Stimulated activated CD8-positive, alpha-beta memory T cell treated with anti-CD3 and anti-CD28 coated beads, Interleukin-7, amount 100 ng/mL, for 4 hours (primary cell): ENCODE results near the gene ADAM12.

Experiments
- DNase-seq, 2 donors: peaks; one replicate each; pipeline ENCODE4 v3.0.0-alpha.2; 2020; ENCODE audit warnings: low read depth in 2 of 2

The ADAM12 gene, protein sequence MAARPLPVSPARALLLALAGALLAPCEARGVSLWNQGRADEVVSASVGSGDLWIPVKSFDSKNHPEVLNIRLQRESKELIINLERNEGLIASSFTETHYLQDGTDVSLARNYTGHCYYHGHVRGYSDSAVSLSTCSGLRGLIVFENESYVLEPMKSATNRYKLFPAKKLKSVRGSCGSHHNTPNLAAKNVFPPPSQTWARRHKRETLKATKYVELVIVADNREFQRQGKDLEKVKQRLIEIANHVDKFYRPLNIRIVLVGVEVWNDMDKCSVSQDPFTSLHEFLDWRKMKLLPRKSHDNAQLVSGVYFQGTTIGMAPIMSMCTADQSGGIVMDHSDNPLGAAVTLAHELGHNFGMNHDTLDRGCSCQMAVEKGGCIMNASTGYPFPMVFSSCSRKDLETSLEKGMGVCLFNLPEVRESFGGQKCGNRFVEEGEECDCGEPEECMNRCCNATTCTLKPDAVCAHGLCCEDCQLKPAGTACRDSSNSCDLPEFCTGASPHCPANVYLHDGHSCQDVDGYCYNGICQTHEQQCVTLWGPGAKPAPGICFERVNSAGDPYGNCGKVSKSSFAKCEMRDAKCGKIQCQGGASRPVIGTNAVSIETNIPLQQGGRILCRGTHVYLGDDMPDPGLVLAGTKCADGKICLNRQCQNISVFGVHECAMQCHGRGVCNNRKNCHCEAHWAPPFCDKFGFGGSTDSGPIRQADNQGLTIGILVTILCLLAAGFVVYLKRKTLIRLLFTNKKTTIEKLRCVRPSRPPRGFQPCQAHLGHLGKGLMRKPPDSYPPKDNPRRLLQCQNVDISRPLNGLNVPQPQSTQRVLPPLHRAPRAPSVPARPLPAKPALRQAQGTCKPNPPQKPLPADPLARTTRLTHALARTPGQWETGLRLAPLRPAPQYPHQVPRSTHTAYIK

DNA sequence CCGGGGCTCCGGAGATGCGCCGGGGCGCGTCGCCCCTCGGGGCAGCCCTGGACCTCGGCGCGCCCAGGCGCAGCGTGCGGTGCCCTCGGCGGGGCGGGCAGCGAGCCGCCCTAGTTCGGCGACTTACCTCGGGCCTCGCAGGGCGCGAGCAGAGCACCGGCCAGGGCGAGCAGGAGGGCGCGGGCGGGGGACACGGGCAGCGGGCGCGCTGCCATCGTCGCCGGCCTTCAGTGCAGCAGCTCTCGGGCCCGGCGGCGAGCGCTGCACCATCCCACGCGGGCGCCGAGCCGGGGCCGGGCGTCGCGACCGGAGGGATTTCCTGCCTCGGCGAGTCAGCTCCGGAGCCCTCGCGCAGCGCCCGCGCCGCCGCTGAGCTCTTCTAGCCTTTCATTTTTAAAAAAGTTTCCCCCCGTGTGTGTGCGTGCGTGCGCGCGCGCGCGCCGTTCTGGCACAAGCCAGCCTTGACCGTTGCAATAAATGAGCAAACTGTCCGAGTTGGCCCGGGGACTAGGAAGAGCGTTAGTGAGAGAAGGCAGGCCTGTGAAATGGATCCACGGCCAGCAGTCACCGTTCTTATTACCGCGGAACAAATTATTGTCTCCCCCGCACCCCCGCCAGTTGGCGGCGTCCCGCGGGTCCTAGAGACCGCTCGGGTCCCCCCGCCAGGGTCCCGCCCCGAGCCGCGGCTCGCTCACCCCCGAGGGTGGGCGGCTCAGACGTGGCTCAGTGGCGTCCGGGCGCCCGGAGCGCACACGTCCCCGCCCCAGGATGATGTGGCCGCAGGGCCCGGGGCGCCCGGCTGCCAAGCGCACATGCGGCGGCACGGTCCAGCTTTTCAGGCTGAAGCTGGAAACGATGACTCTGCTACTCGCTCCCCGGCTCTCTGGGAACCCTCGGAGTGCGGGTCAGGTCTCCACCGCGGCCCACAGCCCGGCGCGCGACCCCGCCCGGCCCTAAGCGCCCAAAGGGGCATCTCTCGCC lies at the start of gene ADAM12:
TSS of gene ADAM12 (minus strand) at position 547 of the 981 bp plus-strand sequence. CDS start at position 215, 332 bp downstream.
- no peak for DNase-seq

DNA sequence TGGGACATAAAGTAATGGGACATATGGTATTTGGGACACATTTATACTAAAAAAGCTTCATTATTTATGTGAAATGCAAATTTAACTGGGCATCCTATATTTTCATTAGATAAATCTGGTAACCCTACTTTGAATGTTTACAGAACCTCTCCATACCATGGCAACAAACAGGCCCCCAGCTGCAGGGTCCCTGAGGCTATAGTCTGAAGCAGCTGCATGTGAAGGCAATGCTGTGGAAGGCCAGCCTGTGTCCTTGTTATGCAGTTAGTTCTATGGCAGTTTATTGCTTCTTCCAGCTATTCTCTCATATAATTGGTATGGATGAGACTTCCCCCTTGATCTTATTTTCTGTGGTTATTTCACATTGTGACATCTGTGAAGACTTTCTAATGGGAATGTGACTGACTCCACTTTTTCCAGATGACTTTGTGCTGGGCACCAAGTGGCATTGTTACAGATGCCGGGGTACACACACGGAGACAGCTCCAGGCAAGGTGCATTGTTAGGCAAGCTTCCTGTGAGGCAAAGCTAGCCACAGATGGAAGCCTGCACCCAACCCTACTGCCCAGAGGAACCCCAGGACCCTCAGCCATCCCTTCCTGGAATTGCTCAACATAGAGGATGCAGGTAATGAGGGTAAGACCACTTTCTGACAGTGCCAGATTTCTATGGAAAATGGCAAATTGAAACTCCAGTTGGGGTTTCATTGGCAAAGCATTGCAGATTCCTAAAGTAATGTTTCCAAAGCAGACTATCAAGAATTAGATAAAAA lies 49.5 kb upstream of the ADAM12 start:
- DNase-seq, result no peak

DNA sequence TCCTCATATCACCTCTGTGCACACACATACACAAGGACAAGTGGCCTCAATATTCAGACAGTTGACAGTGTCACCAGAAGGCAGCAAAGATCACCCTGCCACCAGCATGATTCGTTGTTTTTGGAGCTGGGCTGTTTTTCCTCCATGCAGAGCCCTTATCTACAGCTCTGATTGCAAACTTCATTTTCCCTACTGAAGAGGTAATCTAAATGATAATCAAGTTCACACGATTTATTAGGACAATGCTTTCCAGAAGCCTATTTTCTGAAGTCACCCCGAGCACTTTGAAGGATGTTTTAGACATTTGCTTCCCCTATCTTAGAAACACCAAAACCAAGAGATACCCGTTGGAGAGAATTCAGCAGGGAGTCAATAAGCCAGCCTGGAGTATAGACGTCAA lies 46.0 kb upstream of the ADAM12 start:
- DNase-seq, result no peak

DNA sequence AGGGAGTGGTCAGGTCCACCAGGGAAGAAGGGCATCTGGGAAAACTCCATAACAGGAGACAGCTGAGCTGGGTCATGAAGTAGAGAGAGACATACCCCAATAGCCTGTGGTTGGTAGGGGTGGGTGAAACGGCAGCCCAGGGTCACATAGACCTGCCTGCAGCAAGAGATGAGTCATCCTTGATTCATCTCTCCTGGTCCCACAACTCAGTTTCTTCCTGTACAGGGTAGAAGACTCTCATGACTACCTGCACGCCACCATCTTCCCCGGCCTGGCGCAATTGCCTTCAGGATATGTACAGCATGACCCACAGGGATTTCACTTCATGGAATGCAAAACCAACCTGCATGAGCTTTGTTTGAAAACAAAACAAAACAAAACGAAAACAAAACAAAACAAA lies 45.1 kb upstream of the ADAM12 start:
- no peak for DNase-seq

DNA sequence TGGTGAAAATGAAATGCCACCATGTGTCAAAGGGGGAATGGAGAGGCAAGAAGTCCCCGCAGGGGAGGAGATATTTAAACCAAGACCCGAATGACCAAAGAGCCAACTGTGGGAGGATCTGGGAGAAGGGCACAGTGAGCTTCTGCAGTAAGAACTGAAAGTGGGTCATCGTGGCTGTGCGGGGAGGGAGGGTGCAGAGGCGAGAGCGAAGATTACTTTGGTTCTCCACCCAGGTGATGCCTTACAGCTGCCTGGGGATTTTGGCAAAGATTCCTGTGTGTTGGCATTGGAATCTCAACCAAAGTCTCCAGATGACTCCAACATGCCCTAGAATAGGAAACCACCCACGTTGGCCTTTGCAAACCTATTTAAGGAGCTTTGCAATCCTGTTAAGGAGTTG lies 44.2 kb upstream of the ADAM12 start:
- no peak for DNase-seq

DNA sequence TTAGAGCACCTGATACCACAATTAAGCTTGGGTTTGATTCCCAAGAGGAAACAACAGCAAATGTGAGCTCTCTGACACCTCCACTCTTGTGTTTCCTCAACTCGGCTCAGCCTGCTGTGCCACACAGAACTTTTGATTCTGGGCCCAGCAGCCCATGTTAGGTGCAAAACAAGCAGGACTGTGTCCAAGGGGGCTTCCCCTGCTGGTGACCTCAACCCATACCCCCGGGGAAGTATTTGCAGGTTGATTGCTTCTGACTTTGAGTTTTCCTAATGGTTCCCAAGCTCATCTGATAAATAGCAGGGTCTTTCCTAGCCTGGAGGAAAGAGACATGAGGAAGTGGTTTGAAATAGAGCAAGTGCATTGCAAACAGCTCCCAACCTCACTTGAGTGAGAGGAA lies 43.5 kb upstream of the ADAM12 start:
- DNase-seq, result no peak

DNA sequence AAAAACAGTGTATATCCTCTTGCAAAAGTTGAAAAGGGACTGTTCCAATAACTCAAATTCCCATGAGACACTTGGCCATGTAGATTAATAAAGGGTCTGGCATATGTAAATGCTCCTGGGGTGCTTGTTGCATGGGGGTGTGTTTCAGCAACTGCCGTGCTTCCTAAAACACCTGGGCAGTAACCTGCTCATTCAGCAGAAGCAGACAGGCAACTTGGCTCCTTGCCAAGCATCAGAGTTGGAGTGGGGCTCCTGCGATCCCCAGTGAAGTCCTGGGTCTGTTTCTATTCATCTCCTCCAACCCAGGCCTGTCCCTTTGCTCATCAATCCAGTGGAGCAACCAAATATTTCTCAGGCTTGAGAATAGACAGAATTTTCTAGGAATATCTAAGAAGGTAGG lies 42.2 kb upstream of the ADAM12 start:
- DNase-seq, result no peak

DNA sequence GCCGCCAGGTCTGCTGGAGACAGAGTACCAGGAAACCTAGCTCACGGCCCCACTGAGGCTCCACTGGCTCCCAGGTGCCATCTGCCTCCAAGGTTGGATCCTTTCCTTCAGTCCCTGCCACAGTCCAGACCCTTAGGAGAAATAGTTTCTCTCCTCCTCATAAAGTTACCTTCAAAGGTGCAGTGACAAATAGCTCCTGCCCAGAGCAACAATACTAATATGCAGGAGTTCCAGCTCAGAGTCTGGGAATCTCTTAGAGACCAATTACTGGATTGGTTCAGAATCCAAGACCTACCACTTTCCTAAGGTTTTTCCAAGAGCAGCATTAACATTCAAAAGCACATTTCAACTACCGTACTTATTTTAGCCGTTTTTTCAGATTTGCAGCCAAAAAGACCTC lies 41.0 kb upstream of the ADAM12 start:
- DNase-seq, result no peak

DNA sequence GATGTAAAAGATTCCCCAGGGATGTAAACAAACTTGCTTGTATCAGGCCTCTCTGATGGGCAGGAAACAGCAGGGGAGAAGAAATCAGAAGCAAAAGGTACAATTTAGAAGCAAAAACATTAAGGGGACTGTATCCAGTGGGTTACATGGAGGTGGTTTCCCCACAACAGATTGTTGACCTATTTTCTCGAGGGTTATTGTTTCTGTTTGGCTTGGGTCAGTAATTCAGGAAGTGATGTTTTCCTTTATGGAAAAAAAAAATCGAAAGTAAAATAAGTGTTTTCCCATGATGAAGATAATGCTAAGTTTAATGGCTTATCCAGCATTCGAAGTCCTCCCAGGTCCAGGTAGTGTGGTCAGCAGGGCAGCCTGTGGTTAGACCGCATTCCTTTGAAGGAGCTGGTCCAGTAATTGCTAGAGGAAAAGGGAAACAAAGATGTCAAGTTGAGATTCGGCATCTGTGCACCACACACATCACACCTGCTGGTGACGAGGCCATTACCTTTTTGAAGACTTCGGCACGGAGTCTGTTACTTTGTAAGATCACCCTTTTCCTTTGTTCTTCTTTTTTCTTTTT lies 37.3 kb upstream of the ADAM12 start:
- DNase-seq, result no peak

DNA sequence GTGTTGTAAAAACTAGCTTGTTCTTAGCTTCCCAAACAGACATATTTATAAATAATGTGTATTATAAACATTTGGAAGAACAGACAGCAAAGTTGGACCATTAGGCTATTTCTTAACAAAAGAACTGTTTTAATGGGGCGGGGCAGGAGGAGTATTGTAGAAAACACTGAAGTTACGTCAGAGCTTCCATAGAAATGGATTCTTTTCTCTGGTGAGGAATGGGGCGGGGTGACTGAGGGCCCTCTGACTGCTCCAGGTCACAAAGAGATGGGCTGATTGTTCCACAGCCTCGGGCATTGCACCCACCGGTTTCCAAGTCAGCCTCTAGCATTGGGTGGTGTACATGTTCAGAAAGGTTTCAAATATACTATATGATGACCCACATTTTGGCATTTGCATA lies 36.8 kb upstream of the ADAM12 start:
- no peak for DNase-seq

DNA sequence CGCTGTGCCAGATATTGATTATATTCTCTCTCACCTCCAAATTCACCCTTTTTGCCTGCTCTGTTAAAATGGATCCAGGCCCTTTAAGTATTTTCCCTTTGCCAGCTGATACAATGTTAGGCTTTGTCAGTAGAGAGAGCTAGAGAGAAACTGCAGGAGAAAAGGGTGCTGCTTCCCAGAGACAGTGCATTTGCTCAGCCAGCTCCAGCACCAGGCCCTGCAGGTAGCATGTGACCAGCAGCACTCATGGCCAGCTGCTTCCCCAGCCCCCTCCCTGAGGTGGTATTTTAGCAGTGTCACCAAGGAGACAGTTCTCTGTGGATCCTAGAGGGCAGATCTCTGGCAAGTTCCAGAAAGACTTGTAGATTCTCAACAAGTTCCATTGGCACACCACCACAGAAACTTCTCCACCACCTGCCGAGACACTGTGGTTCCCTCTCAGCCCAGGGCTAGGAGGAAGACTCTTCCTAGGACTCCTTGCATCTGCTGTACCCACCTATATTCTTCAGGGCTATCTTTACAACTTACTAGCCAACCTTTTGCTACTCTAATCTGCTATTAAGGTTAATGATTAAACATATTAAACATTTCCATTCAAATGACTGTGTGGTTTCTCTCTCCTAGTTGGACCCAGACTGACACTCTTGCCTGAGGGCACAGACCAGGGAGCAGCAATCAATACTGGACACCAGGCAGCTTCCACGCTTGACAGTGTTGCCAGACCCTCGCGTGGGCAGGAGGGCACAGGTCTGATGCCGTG lies 35.6 kb upstream of the ADAM12 start:
- DNase-seq, result no peak

DNA sequence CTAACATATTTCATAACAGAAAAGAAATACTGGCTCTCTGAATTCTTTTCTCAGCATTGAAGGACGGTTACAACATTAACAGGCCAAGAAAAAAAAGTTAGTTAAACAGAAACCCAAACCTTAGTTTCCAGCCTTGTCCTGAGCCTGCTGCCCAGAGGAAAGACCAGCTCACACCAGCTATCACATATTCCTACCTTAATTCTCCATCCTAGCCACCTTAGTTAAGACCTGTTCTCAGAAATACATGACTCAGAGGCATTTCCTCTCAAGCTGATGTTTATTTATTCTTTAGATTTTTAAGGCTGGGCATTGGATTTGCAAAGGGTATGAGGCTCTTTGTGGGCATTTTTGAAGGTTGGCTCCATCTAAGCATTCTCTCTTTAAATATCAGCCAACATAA lies 34.3 kb upstream of the ADAM12 start:
- DNase-seq, result no peak

DNA sequence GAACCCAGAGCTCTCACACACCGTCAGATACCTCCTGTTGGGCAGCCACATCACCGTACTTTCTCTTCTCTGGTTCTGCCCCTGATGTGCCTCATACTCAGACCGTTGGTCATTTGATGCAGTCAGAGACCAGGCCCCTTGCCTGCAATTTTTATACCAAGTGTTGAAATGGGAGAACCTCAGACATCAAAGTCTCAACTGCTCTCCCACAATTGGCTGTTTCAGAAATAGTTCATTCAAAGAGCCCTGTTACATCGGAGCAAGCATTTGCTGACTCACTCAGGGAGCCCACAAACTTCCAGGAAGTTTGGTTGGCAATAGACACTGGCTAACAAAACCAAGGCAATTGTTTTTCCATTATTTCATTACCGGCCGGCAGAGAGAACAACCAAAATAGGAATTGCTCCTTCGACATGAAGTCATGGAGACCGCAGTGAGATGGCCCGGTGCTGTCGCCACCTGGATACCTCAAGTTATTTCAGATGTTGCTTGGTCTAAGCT lies 33.5 kb upstream of the ADAM12 start:
- no peak for DNase-seq

DNA sequence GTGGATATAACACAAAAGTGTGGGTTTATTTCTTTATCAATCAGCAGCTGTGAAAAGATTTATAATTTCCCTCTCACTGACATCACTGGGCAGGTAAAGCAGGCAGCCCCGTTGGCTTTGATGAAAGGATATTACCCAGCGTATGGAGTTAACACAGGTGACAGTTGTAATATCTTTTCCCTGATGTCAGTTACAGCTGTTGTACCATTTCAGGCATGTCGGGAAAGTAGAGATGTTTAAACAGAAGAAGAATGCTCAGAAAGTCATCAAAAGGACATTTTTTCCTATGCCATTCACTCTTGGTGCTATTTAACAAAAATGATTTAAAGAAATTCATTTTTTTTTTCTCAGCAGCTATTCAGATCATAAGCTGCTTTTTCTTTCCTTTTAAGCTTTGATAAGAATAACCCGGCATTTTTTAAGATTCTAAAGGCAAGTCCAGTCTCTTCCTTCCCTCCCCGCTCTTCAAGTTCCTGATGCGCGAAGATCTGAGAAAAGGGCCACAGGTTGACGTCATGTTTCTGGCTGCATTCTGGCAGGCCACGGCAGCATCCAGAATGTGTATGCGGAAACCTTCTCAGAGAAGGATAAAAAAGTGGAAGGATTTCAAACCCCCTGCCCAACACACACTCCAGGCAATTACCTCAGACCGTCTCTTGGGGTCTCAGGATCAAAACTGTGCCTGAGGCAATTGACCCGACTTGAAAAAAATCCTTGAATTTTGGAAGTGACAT lies 32.5 kb upstream of the ADAM12 start:
- no peak for DNase-seq

DNA sequence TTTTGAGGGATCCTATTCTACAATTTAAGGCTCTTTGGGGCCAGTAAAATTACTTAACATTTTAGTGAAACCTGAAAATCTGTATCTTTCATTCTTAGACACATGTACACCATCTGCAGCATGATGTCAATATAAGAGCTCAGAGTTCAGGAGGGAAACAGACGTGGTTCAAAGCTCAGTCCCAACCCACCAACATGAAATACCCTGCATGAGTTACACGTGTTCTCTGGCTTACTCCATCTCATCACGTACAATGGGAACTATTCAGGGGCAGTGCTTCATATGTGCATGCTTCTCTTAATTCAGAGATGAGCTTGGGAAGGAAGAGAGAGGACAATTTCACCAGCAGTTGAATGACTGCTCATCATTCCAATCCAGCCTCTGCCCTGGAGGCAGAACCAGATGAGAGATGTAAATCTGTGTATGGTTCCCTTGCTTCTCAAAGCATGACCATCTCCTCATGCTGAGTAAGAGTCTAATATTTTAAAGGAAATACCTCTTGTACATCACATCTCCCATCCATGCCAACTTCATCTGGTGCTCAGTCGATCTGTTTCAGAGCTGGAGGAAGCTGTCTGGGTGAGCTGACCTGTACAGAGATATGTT lies 29.0 kb upstream of the ADAM12 start:
- DNase-seq, result no peak

DNA sequence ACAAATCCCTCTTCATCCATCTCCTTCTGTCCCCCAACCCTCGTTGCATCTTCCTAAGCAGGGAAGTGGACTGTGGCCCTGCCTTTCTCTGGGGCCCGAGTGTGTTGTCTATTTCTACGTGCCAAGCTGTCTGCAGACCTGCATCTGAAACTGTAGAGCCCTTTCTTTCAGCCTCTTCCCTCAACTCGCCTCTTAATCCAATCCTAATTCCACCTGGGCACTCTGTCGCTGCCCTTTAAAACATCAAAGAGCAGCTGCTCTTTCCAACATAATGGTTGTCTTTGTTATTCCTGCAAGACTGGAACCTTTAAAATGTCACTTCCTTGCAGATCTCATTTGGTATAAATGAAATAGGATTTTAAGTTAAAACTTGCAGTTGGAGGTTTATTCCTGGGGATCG lies 21.5 kb upstream of the ADAM12 start:
- no peak for DNase-seq

DNA sequence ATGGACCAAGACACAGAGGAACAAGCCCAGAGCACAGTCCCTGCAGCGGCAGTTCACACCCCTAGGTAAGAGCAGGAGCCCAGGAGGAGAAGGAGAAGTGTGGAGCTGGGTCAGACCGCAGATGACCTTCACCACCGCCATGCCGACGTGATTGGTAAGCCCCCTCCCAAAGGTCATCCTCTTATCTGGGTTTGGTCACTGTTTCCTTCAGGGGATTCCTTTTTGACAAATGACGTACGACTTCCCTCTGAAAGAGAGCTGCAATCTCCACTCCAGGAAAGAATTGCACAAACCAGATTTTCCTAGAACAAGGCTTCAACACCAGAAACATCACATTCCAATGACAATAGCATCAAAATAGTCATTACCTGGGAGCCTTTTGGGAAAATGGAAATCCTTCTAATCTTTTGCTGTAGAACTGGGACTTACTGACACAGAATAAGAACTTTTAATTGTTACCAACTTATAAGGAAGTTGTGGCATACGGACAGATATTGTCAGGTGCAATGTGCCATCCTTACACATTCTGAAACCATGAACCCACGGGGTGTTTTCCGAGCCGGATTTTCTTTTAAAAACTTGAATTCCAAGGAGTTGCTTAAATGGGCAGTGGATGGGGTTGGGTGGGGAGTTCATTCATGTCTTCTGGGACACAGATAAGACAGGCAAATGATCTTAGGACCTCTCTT lies 20.8 kb upstream of the ADAM12 start:
- DNase-seq, result no peak

DNA sequence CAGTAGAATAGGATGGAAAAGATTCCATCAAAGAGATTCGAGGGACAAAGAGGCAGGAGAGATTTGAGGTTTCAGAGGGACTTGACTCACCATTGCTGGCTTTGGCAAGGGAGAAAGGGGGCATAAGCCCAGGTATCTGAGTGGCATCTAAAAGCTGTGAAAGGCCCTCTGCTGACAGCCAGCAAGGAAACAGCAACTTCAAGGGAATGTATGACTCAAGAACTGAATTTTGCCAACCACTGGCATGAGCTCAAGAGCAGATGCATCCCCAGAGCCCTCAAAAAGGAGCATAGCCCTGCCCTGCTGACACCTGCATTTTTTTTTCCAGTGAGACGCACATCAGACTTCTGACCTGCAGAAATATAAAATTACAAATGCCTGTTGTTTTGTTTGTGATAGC lies 19.6 kb upstream of the ADAM12 start:
- DNase-seq, result no peak
